Vagina (tissue), 2 donors: ENCODE data around the gene AJUBA.

Experiments
- CTCF ChIP-seq, 3 experiments: fragments of 450-650 bp in 2 of 3; fragments of 200-600 bp in 1 of 3; sonication (generic) in 1 of 3; IDR thresholded peaks; one replicate each; pipeline ENCODE4 v1.5.1; 2017 to 2019; ENCODE audit warnings: antibody characterized with exemption in 3 of 3, mild to moderate bottlenecking in 2 of 3, moderate library complexity in 2 of 3
- POLR2A ChIP-seq, 2 donors: fragments of 450-650 bp; IDR thresholded peaks; one replicate each; pipeline ENCODE4 v1.6.1; 2017; ENCODE audit warnings: antibody characterized with exemption in 2 of 2, mild to moderate bottlenecking in 2 of 2, moderate library complexity in 2 of 2
- POLR2AphosphoS5 ChIP-seq, 2 donors: sonication (generic); formaldehyde crosslinking; IDR thresholded peaks; one replicate each; pipeline ENCODE4 v1.9.0; 2017; ENCODE audit warnings: antibody characterized with exemption in 2 of 2, mild to moderate bottlenecking in 2 of 2, low read depth in 1 of 2; ENCODE audit not compliant: insufficient read depth in 1 of 2

GRCh38 chr14:23028799-23029198, 46.4 kb upstream of the AJUBA start:
- TF ChIP-seq POLR2A (IDR thresholded peaks at IDR 0.05), result no peak
- no peak for TF ChIP-seq CTCF (IDR thresholded peaks at IDR 0.05)
- TF ChIP-seq POLR2AphosphoS5 (IDR thresholded peaks at IDR 0.05; ENCODE audit: insufficient read depth in 1 of 2, low read depth in 1 of 2), result no peak
